GM18505 (cell line): Measurements from ENCODE around the gene COMMD1.

ENCODE experiments used
- ATAC-seq: cut with Tn5 transposase; IDR thresholded peaks from one replicate; pipeline ENCODE4 v1.9.1; 2021; ENCODE audit not compliant: unreplicated experiment
- POLR2A ChIP-seq: IDR thresholded peaks from 4 replicates; pipeline ENCODE4 v1.6.1; 2011; ENCODE audit warnings: borderline replicate concordance; ENCODE audit not compliant: insufficient read depth, insufficient read length; ENCODE audit errors: extremely low read depth

Gene COMMD1

GRCh38 chr2:62181843-62182242 is 276.4 kb downstream of the COMMD1 start:
- TF ChIP-seq POLR2A = no peak
- ATAC-seq = no peak

- ATAC-seq = no peak
- TF ChIP-seq POLR2A = no peak
Measured at GRCh38 chr2:62184512-62185230, 279.2 kb downstream of the COMMD1 start.
